ENCODE measurements around the gene CREBL2.
"Not testable (repeated sequence)": the region's sequence is repeated elsewhere in the genome, so short reads cannot be mapped to it uniquely, and the experiment has no call there.

CREBL2 gene

DNA sequence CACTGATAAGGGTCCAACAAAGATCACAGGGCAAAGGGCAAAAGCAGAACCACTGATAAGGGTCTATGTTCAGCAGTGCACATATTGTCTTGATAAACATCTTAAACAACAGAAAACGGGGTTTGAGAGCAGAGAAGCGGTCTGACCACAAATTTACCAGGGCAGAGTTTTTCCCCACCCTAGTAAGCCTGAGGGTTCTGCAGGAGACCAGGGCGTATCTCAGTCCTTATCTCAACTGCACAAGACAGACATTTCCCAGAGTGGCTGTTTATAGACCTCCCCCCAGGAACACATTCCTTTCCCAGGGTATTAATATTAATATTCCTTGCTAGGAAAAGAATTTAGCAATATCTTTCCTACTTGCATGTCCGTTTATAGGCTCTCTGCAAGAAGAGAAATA, 28.3 kb downstream of the CREBL2 start:
- not testable (repeated sequence) for DNase-seq

GRCh38 chr12:12641650-12642049, 30.0 kb downstream of the CREBL2 start:
- no peak for DNase-seq

- no peak for DNase-seq
Observed at GRCh38 chr12:12642916-12643315, 31.2 kb downstream of the CREBL2 start.

GRCh38 chr12:12645485-12645884, 33.8 kb downstream of the CREBL2 start:
- peak; percentile 21 for DNase-seq

GRCh38 chr12:12645968-12646367, 34.3 kb downstream of the CREBL2 start:
- DNase-seq = peak; percentile 45

- DNase-seq = no peak
Observed at GRCh38 chr12:12646483-12647072, 34.9 kb downstream of the CREBL2 start.

GRCh38 chr12:12648284-12648683, 36.6 kb downstream of the CREBL2 start:
- no peak for DNase-seq

GRCh38 chr12:12648951-12649650, 37.4 kb downstream of the CREBL2 start:
- DNase-seq = no peak

- DNase-seq = no peak
Observed at GRCh38 chr12:12651752-12652151, 40.1 kb downstream of the CREBL2 start.

DNA sequence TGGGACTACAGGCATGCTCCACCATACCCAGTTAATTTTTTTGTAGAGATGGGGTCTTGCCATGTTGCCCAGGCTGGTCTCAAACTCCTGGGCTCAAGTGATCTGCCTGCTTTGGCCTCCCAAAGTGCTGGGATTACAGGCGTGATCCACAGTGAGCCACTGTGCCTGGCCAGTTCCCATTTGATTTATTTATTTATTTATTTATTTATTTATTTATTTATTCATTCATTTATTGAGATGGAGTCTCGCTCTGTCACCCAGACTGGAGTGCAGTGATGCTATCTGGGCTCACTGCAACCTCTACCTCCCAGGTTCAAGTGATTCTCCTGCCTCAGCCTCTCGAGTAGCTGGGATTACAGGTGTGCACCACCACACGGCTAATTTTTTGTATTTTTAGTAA, 41.0 kb downstream of the CREBL2 start:
- DNase-seq = not testable (repeated sequence)

- no peak for DNase-seq
Observed at GRCh38 chr12:12653922-12654321, 42.2 kb downstream of the CREBL2 start.

DNA sequence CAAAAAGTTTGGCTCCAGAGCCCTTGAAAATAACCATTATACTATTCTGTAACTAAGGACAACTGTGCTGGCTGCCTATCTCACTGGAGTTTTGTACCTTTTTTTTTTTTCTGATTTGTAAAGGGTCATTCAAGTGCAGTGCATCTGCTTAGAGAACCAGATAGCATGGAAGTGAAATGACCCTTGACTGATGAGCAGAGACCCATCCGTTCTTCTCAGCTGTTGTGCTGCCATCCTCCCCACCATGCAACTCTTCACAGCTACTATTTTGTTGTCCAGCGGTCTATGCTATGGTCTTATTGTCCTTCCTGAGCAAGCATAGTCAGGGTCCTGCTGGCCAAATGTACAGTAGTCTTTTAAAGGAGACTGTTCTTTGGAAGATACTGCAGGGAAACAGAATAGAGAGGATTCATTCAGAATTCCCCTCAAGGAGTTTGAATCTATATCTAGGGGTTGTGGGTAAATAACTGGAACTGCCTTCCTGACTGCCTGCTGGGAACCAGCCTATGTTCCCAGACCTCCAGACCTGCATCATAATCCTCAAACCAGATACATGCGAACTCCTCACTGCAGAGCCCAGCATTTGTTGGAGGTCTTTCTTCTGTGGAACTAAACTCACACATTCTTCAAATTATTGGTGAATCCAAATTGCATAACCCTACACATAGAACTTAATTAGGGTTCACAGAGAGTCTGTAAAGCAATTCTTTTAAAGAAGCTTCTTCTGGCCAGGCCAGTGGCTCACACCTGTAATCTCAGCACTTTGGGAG, 43.2 kb downstream of the CREBL2 start:
- peak; percentile 24 for DNase-seq

- DNase-seq = no peak
Observed at GRCh38 chr12:12660201-12660600, 48.5 kb downstream of the CREBL2 start.

- peak; percentile 86 for DNase-seq
Observed at GRCh38 chr12:12661086-12661856, 49.6 kb downstream of the CREBL2 start.

DNA sequence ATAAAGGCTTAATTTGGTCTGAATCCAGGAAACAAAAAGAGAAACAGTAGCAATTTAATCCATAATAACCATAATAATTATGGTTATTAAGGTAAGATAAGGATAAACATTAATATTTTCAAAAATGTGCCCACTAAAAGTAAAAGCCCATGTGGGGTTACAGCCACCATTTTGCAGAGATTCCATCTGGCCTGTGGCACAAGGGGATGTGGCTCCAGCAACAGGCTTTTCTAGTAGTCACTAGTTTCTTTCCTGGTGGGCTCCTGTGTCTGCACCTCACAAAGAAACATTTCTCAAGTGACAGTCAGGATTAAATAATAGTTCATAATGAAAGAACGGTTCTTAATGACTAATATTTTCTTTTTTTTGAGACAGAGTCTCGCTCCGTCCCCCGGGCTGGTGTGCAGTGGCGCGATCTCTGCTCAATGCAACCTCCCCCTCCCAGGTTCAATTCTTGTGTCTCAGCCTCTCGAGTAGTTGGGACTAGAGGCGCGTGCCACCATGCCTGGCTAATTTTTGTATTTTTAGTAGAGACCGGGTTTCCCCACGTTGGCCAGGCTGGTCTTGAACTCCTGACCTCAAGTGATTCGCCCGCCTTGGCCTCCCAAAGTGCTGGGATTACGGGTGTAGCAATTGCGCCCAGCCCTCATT, 52.1 kb downstream of the CREBL2 start:
- no peak for DNase-seq

DNA sequence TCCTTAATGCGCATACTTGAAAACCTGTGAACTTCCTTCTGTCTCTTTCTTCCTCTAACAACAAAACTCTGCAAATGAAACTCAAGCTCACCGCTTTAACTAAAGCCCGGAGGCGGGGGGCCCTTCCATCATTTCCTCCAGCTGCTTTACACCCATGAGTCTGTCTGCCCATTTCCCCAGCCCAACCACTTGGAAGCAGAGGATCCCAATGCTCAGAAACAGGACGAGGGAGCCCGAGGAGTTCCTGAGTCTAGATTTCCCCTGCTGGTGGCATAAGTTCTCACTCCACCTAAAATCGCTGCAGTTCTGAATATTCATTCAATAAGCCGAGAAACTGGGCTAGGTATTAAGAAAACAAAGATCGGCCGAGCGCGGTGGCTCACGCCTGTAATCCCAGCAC, 53.5 kb downstream of the CREBL2 start:
- peak; percentile 11 for DNase-seq

- no peak for DNase-seq
Observed at GRCh38 chr12:12668005-12668404, 56.3 kb downstream of the CREBL2 start.

DNA sequence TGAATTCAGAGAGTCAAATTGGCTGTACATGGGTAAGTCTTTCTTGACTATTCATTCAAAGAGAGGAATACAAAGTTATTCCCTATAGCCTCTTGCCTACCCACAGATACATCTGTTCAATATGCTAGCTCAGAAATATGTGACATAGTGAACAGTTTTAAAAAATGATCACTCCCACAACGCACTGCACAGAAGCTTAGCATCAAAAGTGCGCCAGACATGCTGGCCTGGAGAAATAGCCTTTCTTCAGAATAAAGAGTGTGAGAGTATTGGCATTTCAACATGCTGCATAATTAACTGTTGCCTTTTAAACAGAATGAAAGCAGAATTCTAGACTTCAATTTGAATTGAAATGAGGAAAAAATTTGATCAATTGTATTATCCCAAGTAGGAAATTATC, 57.3 kb downstream of the CREBL2 start:
- no peak for DNase-seq

GRCh38 chr12:12671850-12672660, 60.4 kb downstream of the CREBL2 start:
- peak; percentile 63 for DNase-seq

- DNase-seq = no peak
Observed at GRCh38 chr12:12673296-12673695, 61.6 kb downstream of the CREBL2 start.

DNA sequence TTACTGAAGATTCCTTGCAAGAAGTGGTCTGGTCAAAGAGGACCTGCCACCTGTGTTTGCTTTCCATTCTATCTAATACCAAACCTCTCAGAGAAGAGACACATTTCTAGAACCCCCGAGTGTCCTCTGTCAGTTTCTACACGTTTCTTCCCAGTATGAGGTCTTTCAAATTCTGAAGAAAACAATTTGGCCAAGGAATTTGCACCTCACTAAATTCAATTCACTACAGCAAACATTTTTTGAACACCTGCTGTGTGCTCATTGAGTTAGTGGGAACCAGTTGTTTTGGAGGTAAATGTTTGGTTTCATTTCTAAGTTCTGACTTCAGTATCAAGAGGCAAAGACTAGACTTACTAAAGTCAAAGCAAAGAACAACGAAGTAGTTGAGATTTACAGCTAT, 64.9 kb downstream of the CREBL2 start:
- no peak for DNase-seq
